Ovary (tissue), 9 donors: ENCODE data around the gene TBC1D19. TPM values are rescaled to one million over a fixed set of nuclear protein-coding genes. Genes with fewer than 3 reads are reported as not detected.

Source experiments
- DNase-seq, 5 donors: peaks; one replicate each; pipeline ENCODE4 v3.0.0-alpha.2; 2019 to 2020
- H3K27ac ChIP-seq, 2 donors: fragments of 200-600 bp; one replicate each; pipeline versions ENCODE4 v1.5.1 to v1.8.0; 2019 to 2022
- H3K27me3 ChIP-seq: fragments of 200-600 bp; one replicate; pipeline ENCODE4 v1.8.0; 2022
- H3K36me3 ChIP-seq: fragments of 200-600 bp; sonication (generic); one replicate; pipeline ENCODE4 v1.5.1; 2019
- H3K4me1 ChIP-seq: one replicate; pipeline ENCODE4 v1.8.1; 2013; ENCODE audit warnings: mild to moderate bottlenecking, moderate library complexity; ENCODE audit not compliant: insufficient read depth
- H3K4me3 ChIP-seq: fragments of 200-600 bp; sonication (generic); one replicate; pipeline ENCODE4 v1.5.1; 2017
- H3K9me3 ChIP-seq, 2 donors: fragments of 200-600 bp in 1 of 2; sonication (generic) in 1 of 2; one replicate each; pipeline versions ENCODE4 v1.5.1 to v1.8.1; 2013 to 2019; ENCODE audit warnings: mild to moderate bottlenecking in 1 of 2, moderate library complexity in 1 of 2
- CTCF ChIP-seq, 3 donors: fragments of 450-650 bp in 2 of 3; fragments of 200-600 bp in 1 of 3; IDR thresholded peaks; one replicate each; pipeline versions ENCODE4 v1.5.1 to v1.8.0; 2016 to 2022; ENCODE audit warnings: antibody characterized with exemption in 3 of 3, mild to moderate bottlenecking in 1 of 3
- EP300 ChIP-seq: sonication (generic); formaldehyde crosslinking; IDR thresholded peaks from one replicate; pipeline ENCODE4 v1.6.1; 2017; ENCODE audit warnings: antibody characterized with exemption
- POLR2A ChIP-seq: fragments of 450-650 bp; IDR thresholded peaks from one replicate; pipeline ENCODE4 v1.6.1; 2017; ENCODE audit warnings: antibody characterized with exemption, mild to moderate bottlenecking, moderate library complexity
- WGBS, 3 donors: extraction: QIAGEN DNeasy Blood & Tissue Kit in 1 of 3; methylation state at CpG; one replicate each; pipeline versions ENCODE4 v1.1.5 to v1.1.7; 2013 to 2017; 5-methylcytosine and 5-hydroxymethylcytosine counted together
- intact Hi-C, 4 donors: fragments of 100-400 bp; cut with DNase I; formaldehyde crosslinking; loops; one replicate each; pipeline versions ENCODE4 v1.11.0 to v1.15.1; 2022 to 2023
- polyA plus RNA-seq, 2 donors: library from polyadenylated mRNA; stranded (reverse); fragments of 200-250 nt in 1 of 2; fragments of 350-450 nt in 1 of 2; fragmentation: Illumina TruSeq in 1 of 2; extraction: RNeasy Lipid Tissue Mini Kit (QIAGEN cat#74804) in 1 of 2; gene quantifications; one replicate each; pipeline ENCODE4 v1.2.3, GENCODE V29; 2013 to 2014
- total RNA-seq, 7 donors: library from RNA; depleted of rRNA in 2 of 7; stranded (reverse); fragments of >200 nt in 2 of 7; fragmentation: NEBNext Ultra II Directional in 3 of 7; extraction: Animal tissue kit (Norgen Biotek cat#: 25700) in 3 of 7; gene quantifications; one replicate each; pipeline versions ENCODE4 v1.1.0 to v1.2.4, GENCODE V29; 2016 to 2023
- donor health status: DM: no; HTN: no; CAD: no; lungs with moderate emphysema.
- donor health status: DM: no; HTN: no; CAD: no.
- donor health status: Bipolar disorder and iron deficiency.
- donor health status: DM: yes; HTN: yes; CAD: no.
- donor health status: DM: no; HTN: no; CAD: no.
- donor health status: DM: yes; HTN: yes; CAD: no.

Gene TBC1D19
- total and polyA plus RNA-seq, 9 donors: 6.0 to 25.2 (median 14.8) TPM

- no peaks in the 10 kb centered on the region for H3K27me3 ChIP-seq
- no peak for TF ChIP-seq CTCF (IDR thresholded peaks at IDR 0.05)
- no peak for TF ChIP-seq POLR2A
- no peak for TF ChIP-seq EP300
- intact Hi-C loops: no loop called here
- H3K4me3 ChIP-seq: no peak overlapping the region
- no peaks in the 10 kb centered on the region for H3K9me3 ChIP-seq
- H3K36me3 ChIP-seq: no peaks in the 10 kb centered on the region
- WGBS, 3 donors: 97 to 100% (median 100%) methylated on average over 1 of the region's 1 CpG
- no peak for DNase-seq
- H3K4me1 ChIP-seq: peaks cover 2% of the 10 kb centered on the region
- H3K27ac ChIP-seq: no peak overlapping the region
Measured at GRCh38 chr4:26784207-26784865, 200.5 kb downstream of the TBC1D19 start.

GRCh38 chr4:26785312-26785711 is 201.4 kb downstream of the TBC1D19 start:
- DNase-seq: no peak
- WGBS, 3 donors: 92 to 96% (median 92%) methylated on average over 4 of the region's 4 CpGs
- intact Hi-C loops: no loop called here
- peaks cover 2% of the 10 kb centered on the region for H3K4me1 ChIP-seq
- no peaks in the 10 kb centered on the region for H3K9me3 ChIP-seq
- no peak overlapping the region for H3K27ac ChIP-seq
- TF ChIP-seq POLR2A (no peak), EP300 (no peak), CTCF (IDR thresholded peaks at IDR 0.05) (no peak)
- H3K36me3 ChIP-seq: no peaks in the 10 kb centered on the region
- H3K4me3 ChIP-seq: no peak overlapping the region
- H3K27me3 ChIP-seq: no peaks in the 10 kb centered on the region

GRCh38 chr4:26785810-26786209 is 201.9 kb downstream of the TBC1D19 start:
- Histone ChIP-seq H3K36me3 (no peaks in the 10 kb centered on the region), H3K27me3 (no peaks in the 10 kb centered on the region), H3K4me1 (peaks cover 2% of the 10 kb centered on the region), H3K27ac (no peak overlapping the region), H3K9me3 (no peaks in the 10 kb centered on the region), H3K4me3 (no peak overlapping the region)
- WGBS, 3 donors: 50 to 62% (median 53%) methylated on average over 2 of the region's 2 CpGs
- DNase-seq: no peak
- TF ChIP-seq EP300: no peak
- TF ChIP-seq POLR2A: no peak
- TF ChIP-seq CTCF (IDR thresholded peaks at IDR 0.05): no peak
- intact Hi-C loops: no loop called here

GRCh38 chr4:26786916-26787315 is 203.0 kb downstream of the TBC1D19 start:
- Histone ChIP-seq H3K27ac (no peak overlapping the region), H3K36me3 (no peaks in the 10 kb centered on the region), H3K4me1 (peaks cover 2% of the 10 kb centered on the region), H3K27me3 (no peaks in the 10 kb centered on the region), H3K9me3 (no peaks in the 10 kb centered on the region), H3K4me3 (no peak overlapping the region)
- no peak for DNase-seq
- intact Hi-C loops: no loop called here
- TF ChIP-seq EP300: no peak
- no peak for TF ChIP-seq POLR2A
- WGBS, 3 donors: 82 to 85% (median 82%) methylated on average over 3 of the region's 3 CpGs

GRCh38 chr4:26787461-26788340 is 203.8 kb downstream of the TBC1D19 start:
- peak in 4 of 5 donors; percentile 46 to 59 (median 50) for DNase-seq
- intact Hi-C loops: no loop called here
- WGBS, 3 donors: 25 to 34% (median 30%) methylated on average over 11 of the region's 11 CpGs
- Histone ChIP-seq H3K36me3 (no peaks in the 10 kb centered on the region), H3K27me3 (no peaks in the 10 kb centered on the region), H3K27ac (no peak overlapping the region), H3K4me1 (no peaks in the 10 kb centered on the region), H3K9me3 (no peaks in the 10 kb centered on the region), H3K4me3 (no peak overlapping the region)
- TF ChIP-seq EP300 (no peak), CTCF (IDR thresholded peaks at IDR 0.05) (no peak), POLR2A (no peak)
